Measurements from ENCODE around the gene IFI27L2. TPM values are rescaled to one million over a fixed set of nuclear protein-coding genes. Genes with fewer than 3 reads are reported as not detected.

The IFI27L2 gene
- total and polyA plus RNA-seq, 2 of the 8 experiments (the other 6 are each of a cell fraction or from before 2014, with no cell fraction given), result 14.0 to 69.6 TPM

- TF ChIP-seq CHD7 (IDR thresholded peaks at IDR 0.05; ENCODE audit: insufficient replicate concordance, low read length) (no peak), SIRT6 (IDR thresholded peaks at IDR 0.05; ENCODE audit: low read length) (no peak), EGR1 (IDR thresholded peaks at IDR 0.05; ENCODE audit: borderline replicate concordance, low read depth, low read length) (no peak), TAF7 (optimal IDR thresholded peaks at IDR 0.05; ENCODE audit: borderline replicate concordance, low read depth, low read length) (no peak), RAD21 (IDR thresholded peaks at IDR 0.05 in 1 of 2, conservative IDR thresholded peaks at IDR 0.05 in 1 of 2; ENCODE audit: low read depth in 2 of 2, low read length in 2 of 2) (no peak), RXRA (IDR thresholded peaks at IDR 0.05; ENCODE audit: insufficient read depth, low read depth, low read length) (no peak), ATF2 (IDR thresholded peaks at IDR 0.05; ENCODE audit: low read length) (no peak), RFX5 (IDR thresholded peaks at IDR 0.05; ENCODE audit: borderline replicate concordance, low read depth, low read length) (no peak), E2F6 (IDR thresholded peaks at IDR 0.05) (no peak)
These were observed 31.7 kb upstream of the IFI27L2 start (continued) for GRCh38 chr14:94161058-94161457.
